Activated B cell treated with CpG ODN at 0.5 μM for 24 hours (primary cell): Measurements from ENCODE around the gene OMP. TPM values are rescaled to one million over a fixed set of nuclear protein-coding genes. Genes with fewer than 3 reads are reported as not detected.

Source experiments
- ATAC-seq: fragments of 200-7000 bp; cut with Tn5 transposase; one replicate; pipeline ENCODE4 v1.10.0; 2021; ENCODE audit warnings: low read depth, mild to moderate bottlenecking, moderate library complexity
- CTCF ChIA-PET: fragments of 350-600 bp; sonication (Branson Sonifier 250); formaldehyde crosslinking; loops from one replicate; lab custom pipeline; 2021; ENCODE audit warnings: antibody characterized with exemption; lab: Charles Lee
- POLR2A ChIA-PET: fragments of 350-600 bp; sonication (Branson Sonifier 250); formaldehyde crosslinking; loops from one replicate; lab custom pipeline; 2021; ENCODE audit warnings: antibody characterized with exemption; lab: Charles Lee
- DNase-seq: peaks from one replicate; pipeline ENCODE4 v3.0.0; 2022
- H3K27ac Mint-ChIP-seq: one replicate; pipeline ENCODE4 v1.8.0; 2020; ENCODE audit warnings: mixed read lengths
- H3K27me3 Mint-ChIP-seq: one replicate; pipeline ENCODE4 v1.8.0; 2021; ENCODE audit warnings: mixed read lengths
- H3K36me3 Mint-ChIP-seq: one replicate; pipeline ENCODE4 v1.8.0; 2021; ENCODE audit warnings: low read depth, mixed read lengths
- H3K4me1 Mint-ChIP-seq: one replicate; pipeline ENCODE4 v1.8.0; 2021; ENCODE audit warnings: mixed read lengths
- H3K4me3 Mint-ChIP-seq: one replicate; pipeline ENCODE4 v1.8.0; 2020; ENCODE audit warnings: mild to moderate bottlenecking, mixed read lengths
- H3K9me3 Mint-ChIP-seq: one replicate; pipeline ENCODE4 v1.8.0; 2020; ENCODE audit warnings: mixed read lengths
- intact Hi-C: fragments of 100-400 bp; cut with micrococcal nuclease; formaldehyde crosslinking; loops from one replicate; pipeline ENCODE4 v1.15.1; 2024
- total RNA-seq: library from RNA; stranded (reverse); gene quantifications from 2 replicates; pipeline ENCODE4 v1.2.3, GENCODE V29; 2022
- TF ChIP-seq, protein P1 (sequence below): fragments of 200-600 bp; IDR thresholded peaks from one replicate; pipeline ENCODE4 v1.8.0; 2022; ENCODE audit warnings: antibody characterized with exemption, mild to moderate bottlenecking

OMP gene
- total RNA-seq, 1 donor from 2014 or later = not detected

GRCh38 chr11:77125191-77125590, 22.6 kb downstream of the OMP start:
- peaks cover 6% of the 10 kb centered on the region for H3K27me3 Mint-ChIP-seq
- ATAC-seq (no peak), DNase-seq (no peak)
- H3K4me3 Mint-ChIP-seq = no peak overlapping the region
- H3K4me1 Mint-ChIP-seq = peaks cover 19% of the 10 kb centered on the region
- no peak overlapping the region for H3K27ac Mint-ChIP-seq
- ChIA-PET CTCF (no interaction called here), POLR2A (no interaction called here)
- no peaks in the 10 kb centered on the region for H3K9me3 Mint-ChIP-seq
- no peaks in the 10 kb centered on the region for H3K36me3 Mint-ChIP-seq
- intact Hi-C loops = no loop called here
- TF ChIP-seq, protein P1, sequence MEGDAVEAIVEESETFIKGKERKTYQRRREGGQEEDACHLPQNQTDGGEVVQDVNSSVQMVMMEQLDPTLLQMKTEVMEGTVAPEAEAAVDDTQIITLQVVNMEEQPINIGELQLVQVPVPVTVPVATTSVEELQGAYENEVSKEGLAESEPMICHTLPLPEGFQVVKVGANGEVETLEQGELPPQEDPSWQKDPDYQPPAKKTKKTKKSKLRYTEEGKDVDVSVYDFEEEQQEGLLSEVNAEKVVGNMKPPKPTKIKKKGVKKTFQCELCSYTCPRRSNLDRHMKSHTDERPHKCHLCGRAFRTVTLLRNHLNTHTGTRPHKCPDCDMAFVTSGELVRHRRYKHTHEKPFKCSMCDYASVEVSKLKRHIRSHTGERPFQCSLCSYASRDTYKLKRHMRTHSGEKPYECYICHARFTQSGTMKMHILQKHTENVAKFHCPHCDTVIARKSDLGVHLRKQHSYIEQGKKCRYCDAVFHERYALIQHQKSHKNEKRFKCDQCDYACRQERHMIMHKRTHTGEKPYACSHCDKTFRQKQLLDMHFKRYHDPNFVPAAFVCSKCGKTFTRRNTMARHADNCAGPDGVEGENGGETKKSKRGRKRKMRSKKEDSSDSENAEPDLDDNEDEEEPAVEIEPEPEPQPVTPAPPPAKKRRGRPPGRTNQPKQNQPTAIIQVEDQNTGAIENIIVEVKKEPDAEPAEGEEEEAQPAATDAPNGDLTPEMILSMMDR = no peak

DNA sequence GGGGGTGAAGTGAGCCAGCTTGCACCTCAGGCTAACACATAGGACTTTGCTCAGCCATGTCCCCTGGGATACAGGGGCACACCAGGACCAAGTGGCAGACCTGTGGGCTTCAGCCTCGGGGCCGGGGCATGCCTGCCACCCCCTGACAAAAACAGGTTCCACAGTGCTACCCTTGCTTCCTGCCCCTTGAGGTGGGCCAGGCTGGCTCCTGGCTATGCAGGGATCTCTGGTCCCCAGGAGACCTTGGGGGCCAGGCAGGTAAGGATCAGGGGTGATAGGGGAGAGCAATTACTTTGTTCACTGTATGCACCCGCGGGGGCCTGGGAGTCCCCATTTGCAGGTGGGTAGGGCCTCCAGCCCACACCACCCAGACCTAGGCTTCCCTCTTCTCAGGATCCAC, 23.1 kb downstream of the OMP start:
- no peak overlapping the region for H3K4me3 Mint-ChIP-seq
- H3K9me3 Mint-ChIP-seq = no peaks in the 10 kb centered on the region
- no peak for DNase-seq
- CTCF ChIA-PET = no interaction called here
- no peak for ATAC-seq
- H3K27ac Mint-ChIP-seq = no peak overlapping the region
- H3K27me3 Mint-ChIP-seq = peaks cover 6% of the 10 kb centered on the region
- TF ChIP-seq, protein P1 = no peak
- intact Hi-C loops = no loop called here
- POLR2A ChIA-PET = no interaction called here
- H3K36me3 Mint-ChIP-seq = no peaks in the 10 kb centered on the region
- peaks cover 19% of the 10 kb centered on the region for H3K4me1 Mint-ChIP-seq

DNA sequence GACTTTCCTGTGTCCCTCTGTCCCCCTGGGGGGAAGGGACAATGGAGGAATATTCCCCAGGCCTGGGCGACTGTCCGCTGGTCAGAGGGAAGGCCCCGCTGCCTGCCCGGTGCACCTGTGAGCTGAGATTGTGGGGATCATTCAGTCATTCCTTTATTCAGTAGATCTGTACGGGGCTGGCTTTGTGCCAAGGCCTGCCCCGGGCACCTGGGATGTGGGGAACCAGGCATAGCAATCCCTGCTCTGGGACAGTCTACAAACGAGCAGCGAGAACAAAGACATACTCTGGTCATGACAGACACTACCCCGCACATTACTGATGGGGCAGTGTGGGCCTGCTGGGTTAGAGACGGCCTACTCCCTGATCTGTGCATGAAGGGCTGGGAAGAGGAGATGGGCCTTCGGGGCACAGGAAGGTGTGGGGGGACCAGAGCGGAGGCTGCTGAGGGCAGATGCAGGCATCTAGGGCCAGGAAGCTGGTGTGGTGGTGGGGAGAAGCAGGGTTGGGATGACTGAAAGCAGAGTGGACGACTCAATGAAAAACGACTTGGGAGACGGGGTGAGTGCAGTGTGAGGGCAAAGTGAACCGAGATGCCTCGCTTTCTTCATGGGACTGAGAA, 23.6 kb downstream of the OMP start:
- intact Hi-C loops = no loop called here
- Mint-ChIP-seq H3K4me3 (no peak overlapping the region), H3K9me3 (no peaks in the 10 kb centered on the region), H3K27me3 (peaks cover 6% of the 10 kb centered on the region), H3K4me1 (peaks cover 19% of the 10 kb centered on the region), H3K27ac (no peak overlapping the region), H3K36me3 (no peaks in the 10 kb centered on the region)
- ATAC-seq (no peak), DNase-seq (no peak)
- TF ChIP-seq, protein P1 = no peak
- ChIA-PET POLR2A (no interaction called here), CTCF (interaction anchor here (0.9 to 2.6 kb wide), 6 partner anchors 9 to 493 kb away, joined by 3 to 28 read pairs (median 9); no protein-coding TSS in a partner anchor)

DNA sequence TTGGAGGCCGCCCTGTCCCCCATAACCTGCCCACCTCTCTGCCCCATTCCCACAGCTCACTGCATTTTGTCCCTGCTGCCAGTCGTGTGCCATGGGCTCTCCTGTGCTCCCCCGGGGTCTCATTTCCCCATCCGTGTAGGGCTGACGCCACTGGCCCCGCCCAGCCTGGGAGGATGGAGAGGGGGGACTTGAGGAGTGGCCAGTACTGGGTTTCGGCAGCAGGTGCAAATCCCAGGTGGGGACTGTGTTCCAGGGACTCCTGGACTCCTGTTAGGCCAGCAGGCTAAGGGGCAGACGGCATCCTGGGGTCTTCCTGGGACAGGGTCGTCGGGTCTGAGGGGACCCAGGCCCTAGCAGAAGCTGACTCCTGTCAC, 24.2 kb downstream of the OMP start:
- no peaks in the 10 kb centered on the region for H3K36me3 Mint-ChIP-seq
- peaks cover 6% of the 10 kb centered on the region for H3K27me3 Mint-ChIP-seq
- POLR2A ChIA-PET = no interaction called here
- H3K4me1 Mint-ChIP-seq = peaks cover 19% of the 10 kb centered on the region
- peak overlapping the region; percentile 57 for H3K4me3 Mint-ChIP-seq
- no peaks in the 10 kb centered on the region for H3K9me3 Mint-ChIP-seq
- H3K27ac Mint-ChIP-seq = no peak overlapping the region
- no peak for ATAC-seq
- DNase-seq = no peak
- intact Hi-C loops = loop anchor here (1.0 kb wide), 3 partner anchors 61 to 492 kb away; no protein-coding TSS in a partner anchor
- CTCF ChIA-PET = interaction anchor here (0.9 to 2.6 kb wide), 10 partner anchors 9 to 492 kb away, joined by 3 to 28 read pairs (median 4); no protein-coding TSS in a partner anchor
- TF ChIP-seq, protein P1 = no peak

GRCh38 chr11:77127235-77127911, 24.7 kb downstream of the OMP start:
- Mint-ChIP-seq H3K4me3 (peak overlapping the region; percentile 57), H3K9me3 (no peaks in the 10 kb centered on the region), H3K27me3 (peaks cover 6% of the 10 kb centered on the region), H3K27ac (no peak overlapping the region), H3K4me1 (peaks cover 19% of the 10 kb centered on the region), H3K36me3 (no peaks in the 10 kb centered on the region)
- TF ChIP-seq, protein P1 = peak; percentile 24
- peak; percentile 57 for DNase-seq
- CTCF ChIA-PET = interaction anchor here (0.9 to 2.6 kb wide), 10 partner anchors 8 to 492 kb away, joined by 3 to 28 read pairs (median 4); no protein-coding TSS in a partner anchor
- POLR2A ChIA-PET = no interaction called here
- intact Hi-C loops = loop anchor here (1.0 kb wide), 3 partner anchors 61 to 492 kb away; no protein-coding TSS in a partner anchor
- ATAC-seq = peak; percentile 76
